ENCODE data around the gene CAB39L. TPM values are rescaled to one million over a fixed set of nuclear protein-coding genes. Genes with fewer than 3 reads are reported as not detected.

CAB39L gene
- total and polyA plus RNA-seq, 4 donors = 5.6 to 13.9 (median 10.0) TPM

GRCh38 chr13:49410006-49410405 lies 33.9 kb downstream of the CAB39L start:
- no peak overlapping the region for H3K9ac ChIP-seq (ENCODE audit: insufficient read depth in 1 of 2, low read length in 2 of 2)
- peaks cover 0 to 2% (median 0%) of the 10 kb centered on the region in 4 donors for H3K36me3 ChIP-seq (ENCODE audit: control insufficient read depth in 4 of 4, insufficient read depth in 4 of 4, low read length in 4 of 4)
- TF ChIP-seq CTCF (IDR thresholded peaks at IDR 0.05; ENCODE audit: control extremely low read depth, extremely low read depth) = no peak
- peaks cover 0 to under 1% (median 0%) of the 10 kb centered on the region in 4 donors for H3K9me3 ChIP-seq (ENCODE audit: control insufficient read depth in 4 of 4, insufficient read depth in 3 of 4, low read length in 3 of 4)
- no peaks in the 10 kb centered on the region for H3K27me3 ChIP-seq (ENCODE audit: control insufficient read depth in 3 of 3, insufficient read depth in 3 of 3, low read length in 2 of 3)
- 73 to 89% methylated on average over 4 of the region's 4 CpGs for WGBS, 2 donors
- H3K4me1 ChIP-seq (ENCODE audit: control insufficient read depth in 5 of 5, insufficient read depth in 5 of 5, low read length in 5 of 5) = peaks cover 0 to 1% (median 0%) of the 10 kb centered on the region in 5 donors
- H3K27ac ChIP-seq (ENCODE audit: low read depth in 1 of 2, low read length in 1 of 2) = no peak overlapping the region
- ATAC-seq (ENCODE audit: insufficient read depth, low FRiP score) (no peak), DNase-seq (no peak)
- H3K4me3 ChIP-seq = no peak overlapping the region

- H3K4me3 ChIP-seq = no peak overlapping the region
- ATAC-seq (ENCODE audit: insufficient read depth, low FRiP score) = no peak
- 81 to 91% methylated on average over 3 of the region's 3 CpGs for WGBS, 2 donors
- peaks cover 0 to 2% (median 0%) of the 10 kb centered on the region in 4 donors for H3K36me3 ChIP-seq (ENCODE audit: control insufficient read depth in 4 of 4, insufficient read depth in 4 of 4, low read length in 4 of 4)
- no peak overlapping the region for H3K27ac ChIP-seq (ENCODE audit: low read depth in 1 of 2, low read length in 1 of 2)
- H3K4me1 ChIP-seq (ENCODE audit: control insufficient read depth in 5 of 5, insufficient read depth in 5 of 5, low read length in 5 of 5) = peaks cover 0 to 1% (median 0%) of the 10 kb centered on the region in 5 donors
- no peak overlapping the region for H3K9ac ChIP-seq (ENCODE audit: insufficient read depth in 1 of 2, low read length in 2 of 2)
- H3K9me3 ChIP-seq (ENCODE audit: control insufficient read depth in 4 of 4, insufficient read depth in 3 of 4, low read length in 3 of 4) = peaks cover 0 to 3% (median 0%) of the 10 kb centered on the region in 4 donors
- TF ChIP-seq CTCF (IDR thresholded peaks at IDR 0.05; ENCODE audit: control extremely low read depth, extremely low read depth) = no peak
- no peak for DNase-seq
- H3K27me3 ChIP-seq (ENCODE audit: control insufficient read depth in 3 of 3, insufficient read depth in 3 of 3, low read length in 2 of 3) = no peaks in the 10 kb centered on the region
Measured at GRCh38 chr13:49409008-49409407, 34.9 kb downstream of the CAB39L start.

DNA sequence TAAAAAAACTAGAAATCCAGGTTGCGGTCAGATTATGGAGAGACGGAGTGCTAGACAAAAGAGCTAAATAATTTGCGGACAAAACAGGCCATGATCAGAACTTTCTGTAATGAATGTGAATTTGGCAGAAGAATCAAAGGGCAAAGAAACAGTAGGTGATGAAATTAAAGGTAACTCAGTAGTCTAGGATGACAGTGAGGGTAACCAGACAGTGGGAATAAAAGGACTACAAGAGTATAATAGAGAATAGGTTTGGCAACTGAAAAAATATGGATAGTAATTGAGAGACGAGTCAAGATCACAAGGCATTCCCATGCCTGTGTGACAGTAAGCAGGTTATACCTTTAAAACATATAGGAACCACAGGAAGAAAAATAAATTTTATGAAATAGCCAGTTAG lies 35.9 kb downstream of the CAB39L start:
- H3K9ac ChIP-seq (ENCODE audit: insufficient read depth in 1 of 2, low read length in 2 of 2) = no peak overlapping the region
- DNase-seq (no peak), ATAC-seq (ENCODE audit: insufficient read depth, low FRiP score) (no peak)
- peaks cover 0 to 1% (median 0%) of the 10 kb centered on the region in 5 donors for H3K4me1 ChIP-seq (ENCODE audit: control insufficient read depth in 5 of 5, insufficient read depth in 5 of 5, low read length in 5 of 5)
- H3K27me3 ChIP-seq (ENCODE audit: control insufficient read depth in 3 of 3, insufficient read depth in 3 of 3, low read length in 2 of 3) = no peaks in the 10 kb centered on the region
- WGBS, 2 donors = 84 to 99% methylated on average over 4 of the region's 4 CpGs
- H3K27ac ChIP-seq (ENCODE audit: low read depth in 1 of 2, low read length in 1 of 2) = no peak overlapping the region
- no peak for TF ChIP-seq CTCF (IDR thresholded peaks at IDR 0.05; ENCODE audit: control extremely low read depth, extremely low read depth)
- peaks cover 0 to 2% (median 0%) of the 10 kb centered on the region in 4 donors for H3K36me3 ChIP-seq (ENCODE audit: control insufficient read depth in 4 of 4, insufficient read depth in 4 of 4, low read length in 4 of 4)
- H3K9me3 ChIP-seq (ENCODE audit: control insufficient read depth in 4 of 4, insufficient read depth in 3 of 4, low read length in 3 of 4) = peaks cover 0 to 3% (median under 1%) of the 10 kb centered on the region in 4 donors
- no peak overlapping the region for H3K4me3 ChIP-seq

DNA sequence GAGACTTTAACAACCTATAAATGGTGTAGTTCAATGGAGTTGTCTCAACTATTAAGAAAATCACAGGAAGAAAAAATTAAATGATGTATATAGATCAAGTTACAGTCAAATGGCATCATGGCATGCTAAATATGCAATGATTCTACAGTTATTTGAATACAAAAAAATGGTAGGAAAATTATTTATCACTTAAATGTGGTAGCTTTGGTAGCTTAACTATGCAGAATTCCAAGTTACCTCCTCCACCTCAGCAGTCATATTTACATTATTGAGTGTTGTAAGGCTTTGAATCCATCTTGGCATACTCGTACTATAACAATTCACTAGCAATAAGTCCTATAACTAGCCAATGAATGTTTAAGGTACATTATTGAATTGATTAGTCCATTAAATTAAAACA lies 36.8 kb downstream of the CAB39L start:
- no peak for ATAC-seq (ENCODE audit: insufficient read depth, low FRiP score)
- Histone ChIP-seq H3K9me3 (ENCODE audit: control insufficient read depth in 4 of 4, insufficient read depth in 3 of 4, low read length in 3 of 4) (peaks cover 0 to 3% (median under 1%) of the 10 kb centered on the region in 4 donors), H3K9ac (ENCODE audit: insufficient read depth in 1 of 2, low read length in 2 of 2) (no peak overlapping the region), H3K27me3 (ENCODE audit: control insufficient read depth in 3 of 3, insufficient read depth in 3 of 3, low read length in 2 of 3) (no peaks in the 10 kb centered on the region), H3K4me3 (no peak overlapping the region), H3K4me1 (ENCODE audit: control insufficient read depth in 5 of 5, insufficient read depth in 5 of 5, low read length in 5 of 5) (peaks cover 0 to 1% (median 0%) of the 10 kb centered on the region in 5 donors), H3K36me3 (ENCODE audit: control insufficient read depth in 4 of 4, insufficient read depth in 4 of 4, low read length in 4 of 4) (no peaks in the 10 kb centered on the region), H3K27ac (ENCODE audit: low read depth in 1 of 2, low read length in 1 of 2) (no peak overlapping the region)
- WGBS, 2 donors = 96 to 97% methylated on average over 1 of the region's 1 CpG
- no peak for TF ChIP-seq CTCF (IDR thresholded peaks at IDR 0.05; ENCODE audit: control extremely low read depth, extremely low read depth)
- no peak for DNase-seq

All from lung (tissue), 12 donors.